Activated CD8-positive, alpha-beta memory T cell treated with anti-CD3 and anti-CD28 coated beads, Interleukin-2, amount 50 U/mL, for 4 hours (primary cell): Measurements from ENCODE around the gene NOC3L.
"Not testable (repeated sequence)": the region's sequence is repeated elsewhere in the genome, so short reads cannot be mapped to it uniquely, and the experiment has no call there.

Experiments used
- DNase-seq: peaks from one replicate; pipeline ENCODE4 v3.0.0-alpha.2; 2020

Gene NOC3L, protein sequence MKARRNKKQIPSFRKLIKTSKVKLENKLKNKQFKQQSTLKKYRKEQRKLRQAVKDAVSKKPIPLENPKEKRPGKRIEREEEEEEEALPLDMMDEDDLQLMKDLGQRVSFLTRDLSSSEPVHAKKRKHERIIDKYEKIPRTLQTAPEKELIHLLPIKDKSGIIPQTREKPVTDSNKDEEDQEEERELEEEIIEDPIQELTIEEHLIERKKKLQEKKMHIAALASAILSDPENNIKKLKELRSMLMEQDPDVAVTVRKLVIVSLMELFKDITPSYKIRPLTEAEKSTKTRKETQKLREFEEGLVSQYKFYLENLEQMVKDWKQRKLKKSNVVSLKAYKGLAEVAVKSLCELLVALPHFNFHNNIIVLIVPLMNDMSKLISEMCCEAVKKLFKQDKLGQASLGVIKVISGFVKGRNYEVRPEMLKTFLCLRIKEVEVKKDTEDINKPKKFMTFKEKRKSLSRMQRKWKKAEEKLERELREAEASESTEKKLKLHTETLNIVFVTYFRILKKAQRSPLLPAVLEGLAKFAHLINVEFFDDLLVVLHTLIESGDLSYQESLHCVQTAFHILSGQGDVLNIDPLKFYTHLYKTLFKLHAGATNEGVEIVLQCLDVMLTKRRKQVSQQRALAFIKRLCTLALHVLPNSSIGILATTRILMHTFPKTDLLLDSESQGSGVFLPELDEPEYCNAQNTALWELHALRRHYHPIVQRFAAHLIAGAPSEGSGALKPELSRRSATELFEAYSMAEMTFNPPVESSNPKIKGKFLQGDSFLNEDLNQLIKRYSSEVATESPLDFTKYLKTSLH

DNA sequence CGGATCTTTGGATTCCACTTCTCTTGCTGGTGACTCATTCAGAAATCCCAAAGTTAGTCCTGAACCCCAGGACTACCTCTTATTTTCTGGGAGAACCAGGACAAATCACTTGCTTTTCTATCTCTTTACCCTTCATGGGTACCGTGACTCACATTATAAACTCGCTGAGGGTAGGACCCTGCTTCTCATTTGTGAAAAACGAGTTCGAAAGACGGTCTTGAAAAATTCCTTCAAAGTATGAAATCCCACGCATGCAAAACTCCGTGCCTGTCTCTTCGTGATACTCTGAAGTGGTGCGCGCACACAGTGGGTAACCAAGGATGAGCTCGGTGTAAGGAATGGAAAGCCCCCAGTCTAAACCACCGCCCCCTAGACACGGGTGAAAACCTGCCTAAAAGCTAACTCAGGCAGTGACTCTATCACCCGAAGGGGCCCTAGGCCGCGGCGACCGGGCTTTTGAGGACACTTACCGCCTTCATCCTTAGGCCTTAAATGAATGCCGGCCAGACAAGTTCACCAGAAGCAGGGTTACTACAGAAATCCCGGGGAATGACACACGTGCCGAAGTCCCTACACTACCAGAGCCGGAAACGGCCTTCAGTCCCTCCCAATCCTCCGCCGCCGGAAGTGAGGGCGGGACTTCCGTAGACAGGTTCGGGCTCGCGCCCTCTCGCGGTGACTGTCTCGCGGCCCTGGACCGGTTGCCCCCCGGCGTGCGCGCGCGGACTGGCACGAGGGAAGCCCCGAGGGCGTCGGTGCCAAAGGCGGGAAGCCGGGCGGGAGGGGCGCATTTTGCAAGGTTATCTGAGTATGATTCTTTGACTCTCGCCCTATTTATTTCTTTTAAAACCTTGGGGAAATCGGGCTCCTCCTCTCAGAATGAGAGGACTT lies at the start of gene NOC3L:
Gene NOC3L (minus strand): TSS at position 580 of the 891 bp plus-strand sequence. CDS start 101 bp downstream, at position 479.
- DNase-seq, result peak; percentile 96

DNA sequence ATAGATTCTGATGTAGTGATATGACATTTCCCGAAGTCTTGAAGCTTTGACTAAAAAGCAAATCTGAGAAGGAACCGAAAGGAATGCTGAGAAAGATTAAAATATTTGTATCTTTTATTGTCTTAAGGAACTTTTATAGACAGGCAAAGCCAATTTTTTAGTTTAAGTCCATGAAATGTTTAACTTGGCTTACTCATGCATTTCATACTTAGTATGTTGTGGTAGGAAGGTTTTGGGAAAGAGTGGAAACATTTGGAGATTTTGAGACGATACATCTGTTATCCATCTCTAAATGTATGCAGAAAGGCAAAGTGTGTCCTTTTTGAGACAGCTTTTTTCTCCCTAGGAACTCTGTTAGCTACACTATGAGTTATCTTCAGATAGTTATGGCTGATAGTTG lies 49.7 kb upstream of the NOC3L start:
- DNase-seq, result no peak

DNA sequence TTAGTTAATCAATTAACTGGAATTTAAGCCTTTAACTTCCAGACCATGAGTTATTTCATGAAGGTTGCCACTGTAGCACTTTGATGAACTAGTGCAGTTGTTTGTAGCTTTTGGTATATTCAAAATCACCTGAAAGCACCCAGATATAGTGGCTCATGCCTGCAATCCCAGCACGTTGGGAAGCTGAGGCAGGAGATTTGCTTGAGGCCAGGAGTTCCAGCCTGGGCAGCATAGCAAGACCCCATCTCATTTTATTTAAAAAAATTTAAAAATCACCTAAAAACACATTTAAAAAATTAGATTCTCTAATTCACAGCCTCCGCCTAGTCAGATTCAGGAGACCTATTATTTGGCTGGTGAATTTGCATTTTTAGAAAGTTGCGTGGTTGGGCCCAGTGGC lies 48.6 kb upstream of the NOC3L start:
- no peak for DNase-seq

DNA sequence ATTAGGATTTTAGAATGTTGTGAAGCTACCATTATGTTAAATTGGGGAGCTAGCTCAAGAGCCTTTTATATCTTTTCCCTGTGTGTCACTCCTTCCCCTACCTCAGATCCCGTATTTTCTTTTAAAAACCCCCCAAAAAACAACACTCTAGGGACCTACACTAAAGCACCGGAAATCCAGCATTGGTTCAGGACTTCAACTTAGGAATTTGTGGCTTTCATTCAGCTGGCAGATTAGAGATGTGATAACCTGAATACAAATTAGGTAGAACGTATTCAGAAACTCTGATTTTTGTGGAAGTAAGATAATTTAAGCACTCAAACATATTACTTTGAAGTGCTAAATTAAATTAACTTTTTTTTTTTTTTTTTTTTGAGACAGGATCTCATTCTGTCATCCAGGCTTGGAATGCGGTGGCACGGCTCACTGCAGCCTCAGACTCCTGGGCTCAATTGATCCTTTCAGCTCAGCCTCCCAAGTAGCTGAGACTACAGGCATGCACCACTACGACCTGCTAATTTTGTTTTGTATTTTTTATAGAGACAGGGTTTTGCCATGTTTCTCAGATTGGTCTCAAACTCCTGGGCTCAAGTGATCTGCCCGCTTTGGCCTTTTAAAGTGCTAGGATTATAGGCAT lies 46.4 kb upstream of the NOC3L start:
- DNase-seq, result no peak

DNA sequence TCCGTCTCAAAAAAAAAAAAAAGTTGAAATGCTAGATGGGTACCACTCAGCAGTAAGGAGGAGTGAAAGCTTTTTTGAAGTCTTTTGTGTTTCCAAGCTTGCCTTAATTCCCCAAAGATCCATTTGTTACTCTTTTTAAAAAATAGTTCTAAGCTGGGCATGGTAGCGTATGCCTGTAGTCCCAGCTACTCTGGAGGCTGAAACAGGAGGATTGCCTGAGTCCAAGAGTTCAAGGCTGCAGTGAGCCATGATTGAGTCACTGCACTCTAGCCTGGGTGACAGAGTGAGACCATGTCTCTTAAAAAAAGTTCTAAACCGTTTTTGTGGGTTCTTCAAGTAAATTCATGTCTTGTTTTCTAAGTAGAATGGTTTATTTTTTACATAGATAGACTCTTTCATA lies 44.9 kb upstream of the NOC3L start:
- DNase-seq, result no peak

DNA sequence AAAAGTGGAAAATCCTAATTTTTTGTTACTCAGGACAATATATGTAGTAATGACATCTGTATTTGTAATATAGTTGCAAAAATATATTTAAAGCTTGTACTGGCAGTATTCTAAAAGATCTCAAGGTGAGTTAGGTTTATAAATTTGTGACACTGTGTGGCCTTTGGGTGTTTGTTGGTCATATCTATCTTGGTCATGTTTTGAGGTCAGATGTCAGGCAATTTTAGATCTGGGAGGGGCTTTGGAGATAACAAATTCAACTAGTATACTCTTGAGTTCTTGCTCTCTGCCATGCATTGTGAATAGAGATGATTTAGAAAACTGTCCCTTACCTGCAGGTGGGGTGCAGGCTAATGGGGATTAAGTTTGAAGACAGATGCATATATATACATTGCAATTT lies 42.7 kb upstream of the NOC3L start:
- no peak for DNase-seq

DNA sequence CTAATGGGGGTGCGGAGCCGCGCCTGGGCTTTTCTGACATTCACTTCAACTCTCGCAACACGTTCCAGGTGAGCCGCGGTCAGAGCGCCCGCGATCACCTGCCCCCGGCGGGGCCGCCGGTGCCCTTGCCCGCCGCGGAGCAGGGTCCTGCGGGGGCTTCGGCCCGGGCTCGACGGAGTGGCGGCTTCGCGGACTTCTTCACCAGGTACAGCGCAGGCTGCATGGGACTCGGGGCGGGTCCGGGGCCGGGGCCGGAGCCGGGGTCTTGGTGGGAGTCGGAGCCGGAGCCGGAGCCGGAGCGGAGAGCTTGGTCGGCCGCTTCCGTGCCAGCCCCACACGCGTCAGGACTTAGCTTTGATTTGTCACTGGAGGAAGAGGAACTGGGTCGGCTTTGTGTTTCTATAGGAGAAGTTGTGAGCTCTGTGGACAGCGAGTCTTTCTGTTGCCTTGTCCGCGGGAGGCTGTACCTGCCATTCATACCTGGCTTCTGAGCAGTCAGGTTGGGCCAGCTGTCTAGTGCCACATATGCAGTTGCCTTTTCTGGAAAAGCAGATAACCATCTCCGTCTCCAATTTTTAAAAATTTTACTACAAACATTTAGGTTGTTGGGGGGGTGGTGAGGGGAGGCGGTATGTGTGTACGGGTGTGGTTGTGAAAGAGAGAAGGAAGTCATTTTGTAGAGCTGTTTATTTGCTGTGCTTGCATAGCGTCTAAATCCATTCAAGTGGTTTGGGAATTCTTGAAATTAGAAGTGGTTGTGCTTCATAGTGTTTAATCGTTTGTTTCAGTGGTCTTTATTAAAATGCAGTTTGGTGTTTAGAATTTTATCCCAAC lies 40.9 kb upstream of the NOC3L start:
- no peak for DNase-seq

DNA sequence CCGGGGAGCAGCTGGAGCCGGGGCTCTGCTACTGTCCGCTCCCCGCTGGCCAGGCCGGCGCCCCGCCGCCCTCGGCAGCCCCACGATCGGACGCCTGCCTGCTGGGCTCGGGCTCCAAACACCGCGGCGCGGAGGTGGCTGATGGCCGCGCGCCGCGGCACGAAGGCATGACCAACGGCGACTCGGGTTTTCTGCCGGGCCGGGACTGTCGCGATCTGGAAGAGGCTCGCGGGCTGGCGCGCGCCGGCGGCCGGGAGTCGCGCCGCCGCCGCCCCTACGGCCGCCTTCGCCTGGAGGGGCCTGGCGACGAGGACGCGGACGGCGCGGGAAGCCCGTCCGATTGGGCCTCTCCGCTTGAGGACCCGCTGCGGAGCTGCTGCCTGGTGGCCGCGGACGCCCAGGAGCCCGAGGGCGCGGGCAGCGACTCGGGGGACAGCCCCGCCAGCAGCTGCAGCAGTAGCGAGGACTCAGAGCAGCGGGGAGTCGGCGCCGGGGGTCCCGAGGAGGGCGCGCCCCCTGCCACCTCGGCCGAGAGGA lies 40.2 kb upstream of the NOC3L start:
- DNase-seq, result no peak

DNA sequence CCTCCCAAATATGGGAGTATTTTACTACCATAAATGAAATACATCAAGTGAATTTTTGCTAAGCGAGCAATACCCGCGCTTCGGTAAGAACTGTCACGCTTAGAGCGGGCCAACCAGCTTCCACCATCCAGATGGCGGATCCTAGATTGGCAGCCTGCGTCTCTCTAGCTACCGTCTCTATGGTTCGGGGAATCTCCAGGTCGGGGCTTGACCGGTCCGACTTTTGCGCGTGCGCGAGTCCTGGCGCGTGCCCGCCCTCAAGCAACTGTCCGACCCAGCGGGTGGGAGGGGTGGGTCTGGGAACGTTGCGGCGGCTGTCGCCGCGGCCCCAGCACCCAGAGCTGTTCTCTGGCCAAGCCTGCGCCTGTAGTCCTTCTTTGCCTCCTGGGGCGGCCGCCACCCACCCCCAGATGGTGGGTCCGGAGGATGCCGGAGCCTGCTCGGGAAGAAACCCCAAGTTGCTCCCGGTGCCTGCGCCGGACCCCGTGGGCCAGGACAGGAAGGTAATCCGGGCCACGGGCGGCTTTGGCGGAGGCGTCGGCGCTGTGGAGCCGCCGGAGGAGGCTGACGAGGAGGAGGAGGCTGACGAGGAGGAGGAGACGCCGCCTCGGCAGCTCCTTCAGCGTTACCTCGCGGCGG lies 39.6 kb upstream of the NOC3L start, which contains the start of gene TBC1D12:
Gene TBC1D12 (plus strand): TSS at position 338 of the 639 bp plus-strand sequence. CDS start 73 bp downstream, at position 411.
- DNase-seq, result peak; percentile 21

DNA sequence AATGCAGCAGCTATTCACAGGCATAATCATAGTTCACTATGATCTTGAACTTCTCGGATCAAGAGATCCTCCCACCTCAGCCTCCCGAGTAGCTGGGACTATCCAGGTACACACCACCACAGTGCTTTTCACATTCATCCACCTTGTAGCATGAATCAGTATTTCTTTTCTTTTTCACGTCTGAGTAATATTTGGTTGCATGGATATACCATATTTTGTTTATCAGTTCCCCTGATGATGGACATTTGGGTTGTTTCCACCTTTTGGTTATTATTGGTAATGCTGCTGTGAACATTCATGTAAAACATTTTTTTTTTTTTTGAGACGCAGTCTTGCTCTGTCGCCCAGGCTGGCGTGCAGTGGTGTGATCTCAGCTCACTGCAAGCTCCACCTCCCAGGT lies 36.0 kb upstream of the NOC3L start:
- no peak for DNase-seq

DNA sequence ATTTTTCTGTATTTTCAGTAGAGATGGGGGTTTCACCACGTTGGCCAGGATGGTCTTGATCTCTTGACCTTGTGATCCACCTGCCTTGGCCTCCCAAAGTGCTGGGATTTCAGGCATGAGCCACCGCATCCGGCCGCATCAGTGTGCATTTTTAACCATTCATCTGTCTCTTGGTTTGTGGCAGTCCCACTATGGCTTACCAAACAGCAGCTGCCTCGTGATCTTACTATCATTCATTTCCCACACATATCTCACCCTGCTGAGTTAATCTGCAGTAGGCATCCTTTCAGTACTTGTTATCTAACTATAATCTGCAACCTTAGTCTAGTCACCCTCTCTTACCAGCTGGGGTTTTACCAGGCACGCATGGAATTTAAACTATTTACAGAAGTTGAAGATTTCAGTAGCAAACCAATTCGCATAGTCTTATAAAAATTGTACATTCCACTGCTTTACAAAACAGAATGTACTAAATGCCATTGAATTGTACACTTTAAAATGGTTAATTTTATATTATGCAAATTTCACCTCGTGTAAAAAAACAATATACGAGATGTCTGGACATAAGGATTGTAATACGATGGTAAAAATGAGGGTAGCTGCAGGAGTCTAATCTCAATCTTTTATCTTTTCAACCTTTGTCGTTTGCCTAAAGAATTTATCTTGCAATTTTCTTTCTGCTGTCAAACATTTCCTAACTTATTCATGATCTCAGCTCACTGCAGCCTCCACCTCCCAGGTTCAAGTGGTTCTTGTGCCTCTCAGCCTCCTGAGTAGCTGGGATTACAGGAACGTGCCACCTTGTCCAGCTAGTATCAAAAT lies 35.0 kb upstream of the NOC3L start:
- no peak for DNase-seq

DNA sequence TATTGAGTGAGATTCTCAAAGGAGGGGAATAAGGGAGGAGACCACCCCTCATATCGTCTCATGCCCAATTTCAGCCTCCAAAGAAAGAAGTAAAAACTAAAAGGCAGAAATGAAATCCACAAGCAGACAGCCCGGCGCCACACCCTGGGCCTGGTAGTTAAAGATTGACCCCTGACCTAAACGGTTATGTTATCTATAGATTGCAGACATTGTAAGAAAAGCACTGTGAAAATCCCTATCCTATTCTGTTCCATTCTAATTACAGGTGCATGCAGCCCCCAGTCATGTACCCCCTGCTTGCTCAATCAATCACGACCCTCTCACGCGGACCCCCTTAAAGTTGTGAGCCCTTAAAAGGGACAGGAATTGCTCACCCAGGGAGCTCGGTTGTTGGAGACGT lies 29.4 kb upstream of the NOC3L start:
- not testable (repeated sequence) for DNase-seq

DNA sequence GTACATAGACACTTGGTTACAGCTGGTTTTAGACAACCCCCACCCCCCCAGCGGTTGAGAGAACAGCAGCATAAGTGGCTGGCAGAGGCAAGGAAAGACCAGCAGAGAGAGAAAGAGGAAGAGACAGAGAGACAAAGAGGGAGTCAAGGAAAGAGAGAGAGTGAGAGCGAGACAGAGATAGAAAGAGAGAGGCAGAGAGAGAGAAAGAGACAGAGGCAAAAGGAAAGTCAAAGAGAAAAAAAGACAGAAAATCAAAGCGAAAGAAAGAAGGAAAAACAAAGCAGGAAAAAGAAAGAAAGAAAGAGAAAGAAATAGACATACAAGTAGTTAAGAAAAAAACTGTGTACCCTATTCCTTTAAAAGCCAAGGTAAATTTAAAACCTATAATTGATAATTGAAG lies 23.0 kb upstream of the NOC3L start:
- not testable (repeated sequence) for DNase-seq

DNA sequence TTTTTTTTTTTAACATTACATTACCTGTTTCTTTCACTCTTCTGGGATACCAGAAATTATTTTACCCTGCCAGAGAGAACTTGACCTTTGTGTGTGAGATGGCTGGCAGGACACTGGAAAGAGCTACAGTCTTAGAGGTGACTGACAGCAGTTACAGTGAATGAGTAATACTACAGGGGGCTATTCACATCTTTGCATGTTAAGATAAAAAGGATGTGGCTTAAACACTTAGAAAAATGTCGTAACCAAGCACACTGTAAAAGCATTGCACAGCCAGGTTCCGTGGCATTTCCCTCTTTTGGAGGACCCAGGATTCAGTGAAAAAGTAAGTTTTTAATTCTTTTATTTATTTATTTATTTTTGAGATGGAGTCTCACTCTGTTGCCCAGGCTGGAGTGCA lies 20.8 kb upstream of the NOC3L start:
- no peak for DNase-seq

DNA sequence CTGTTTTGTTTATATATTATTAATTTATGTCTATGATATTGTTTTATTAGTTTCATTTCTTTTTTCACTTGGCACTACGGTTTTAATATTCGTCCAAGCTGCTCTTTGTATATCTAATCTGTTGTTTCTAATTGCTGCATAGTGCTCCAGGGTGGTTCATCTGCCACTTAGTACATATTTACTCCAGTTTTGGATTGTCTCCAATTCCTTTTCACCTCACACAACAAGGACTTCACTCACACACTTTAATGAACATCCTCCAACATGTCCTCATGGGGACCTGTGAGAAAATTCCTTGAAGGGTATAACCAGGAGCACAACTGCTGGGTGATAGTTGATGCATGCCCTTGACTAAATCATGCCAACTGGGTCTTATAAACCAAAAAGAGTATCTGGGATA lies 14.1 kb upstream of the NOC3L start:
- no peak for DNase-seq

DNA sequence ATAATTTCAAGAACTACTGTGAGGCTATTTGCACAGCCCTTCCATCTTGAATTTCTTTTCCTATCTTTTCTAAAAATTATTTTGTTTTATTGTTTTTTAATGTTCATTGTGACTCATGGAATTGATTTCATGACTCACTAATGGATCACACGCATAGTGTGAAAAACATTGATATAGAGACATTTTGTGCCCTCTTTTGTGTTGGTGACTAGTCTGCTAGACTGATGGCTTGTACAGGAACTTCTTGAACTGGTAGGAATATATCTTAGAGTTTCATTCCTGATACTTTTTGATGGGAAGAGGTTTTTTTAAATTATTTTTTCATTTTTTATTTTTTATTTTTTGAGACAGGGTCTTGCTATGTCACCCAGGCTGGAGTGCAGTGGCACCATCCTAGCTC lies 12.6 kb upstream of the NOC3L start:
- DNase-seq, result no peak

DNA sequence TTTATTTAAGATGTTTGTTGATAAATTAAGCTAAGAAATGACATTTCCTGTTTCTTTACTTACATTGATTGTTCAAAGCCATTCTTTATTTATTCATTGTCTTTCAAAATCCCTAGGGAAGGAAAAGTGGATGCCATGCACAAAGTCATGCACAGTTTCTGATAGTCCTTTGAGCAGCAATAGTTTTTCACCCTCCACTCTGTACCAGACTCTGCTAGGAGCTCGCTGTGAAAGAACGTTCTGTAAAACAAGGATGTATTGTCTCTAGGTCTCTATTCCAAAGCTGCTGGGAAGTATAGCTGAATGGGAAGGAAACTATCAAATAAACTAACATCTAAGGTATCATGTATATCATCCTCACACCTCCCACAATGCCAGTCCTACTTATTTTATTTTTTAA lies 7.8 kb upstream of the NOC3L start:
- DNase-seq, result no peak

DNA sequence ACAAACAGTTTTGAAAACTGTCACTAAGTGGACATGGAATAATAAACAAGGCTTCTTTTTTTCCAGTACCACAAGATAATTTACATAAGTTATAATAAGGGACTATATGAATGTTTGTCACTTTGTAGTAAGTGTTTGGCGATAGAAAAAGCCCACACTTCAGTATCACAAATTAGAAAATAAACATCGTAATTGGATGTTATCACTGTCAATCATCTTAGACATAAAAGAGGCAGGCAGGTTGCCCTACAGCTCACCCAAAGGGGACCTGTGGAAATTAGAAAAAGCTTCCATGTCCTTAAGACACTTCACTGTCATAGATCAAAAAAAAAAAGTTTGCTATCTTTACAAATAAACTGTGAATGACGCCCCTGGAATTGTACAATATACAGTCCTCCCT lies 3.6 kb upstream of the NOC3L start:
- DNase-seq, result no peak

DNA sequence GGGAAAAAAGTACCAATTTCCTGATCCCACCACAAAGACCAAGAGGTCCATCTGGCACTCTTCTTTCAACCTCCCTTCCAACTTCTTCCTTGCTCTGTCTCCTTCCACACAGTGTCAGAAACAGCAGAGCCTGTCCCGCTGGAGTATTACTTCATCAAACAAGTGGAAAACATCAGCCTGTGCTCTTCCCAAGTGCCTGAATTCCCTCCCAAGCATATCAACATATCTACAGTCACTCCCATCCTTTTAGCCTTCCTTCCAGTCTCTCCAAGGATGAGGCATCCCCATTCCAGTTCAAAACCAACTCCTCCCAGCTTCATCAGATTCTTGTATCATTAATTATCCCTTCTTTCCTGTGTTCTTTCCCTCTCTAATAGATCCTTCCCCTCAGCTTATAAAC lies 1.7 kb upstream of the NOC3L start:
- DNase-seq, result no peak

DNA sequence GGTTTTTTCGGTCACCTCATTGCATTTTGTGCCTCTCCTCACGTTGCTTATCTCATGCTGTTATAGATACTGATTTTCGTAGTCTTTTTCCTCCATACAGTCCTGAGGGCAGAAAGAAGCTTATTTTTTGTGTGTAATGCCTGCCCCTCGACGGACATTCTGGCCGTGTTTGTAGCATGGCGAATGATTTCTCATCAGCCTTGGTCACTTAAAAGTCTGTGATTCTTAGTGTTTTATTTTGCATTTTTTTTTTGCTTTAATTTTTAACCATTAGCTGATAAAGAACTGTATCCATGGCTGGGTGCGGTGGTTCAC lies 469 bp upstream of the NOC3L start:
- no peak for DNase-seq
